Neutrophil (primary cell): ENCODE data around the gene PGK2.
A peak's percentile ranks its signal among the peaks of the same experiment; 100 is the strongest.

Source experiments
- H3K27ac ChIP-seq: fragments of 200-600 bp; sonication (generic); 2 replicates; pipeline ENCODE4 v1.5.1; 2016; ENCODE audit warnings: mild to moderate bottlenecking, moderate library complexity
- H3K27me3 ChIP-seq: fragments of 200-600 bp; sonication (generic); 2 replicates; pipeline ENCODE4 v1.6.0; 2016; ENCODE audit warnings: mild to moderate bottlenecking
- H3K36me3 ChIP-seq: fragments of 200-600 bp; sonication (generic); 2 replicates; pipeline ENCODE4 v1.5.1; 2017
- H3K4me1 ChIP-seq, 2 experiments: fragments of 200-600 bp in 1 of 2; sonication (generic) in 1 of 2; 1 replicate in 1 of 2; 2 replicates in 1 of 2; pipeline versions ENCODE4 v1.5.1 to v1.6.1; 2013 to 2016; ENCODE audit warnings: low read depth in 1 of 2, low read length in 1 of 2, mild to moderate bottlenecking in 1 of 2, moderate library complexity in 1 of 2; ENCODE audit not compliant: control insufficient read depth in 1 of 2, insufficient read depth in 1 of 2
- H3K4me3 ChIP-seq, 2 experiments: fragments of 200-600 bp in 1 of 2; sonication (generic) in 1 of 2; 1 replicate in 1 of 2; 2 replicates in 1 of 2; pipeline ENCODE4 v1.5.1; 2013 to 2016; ENCODE audit warnings: low read depth in 1 of 2, low read length in 1 of 2, mild to moderate bottlenecking in 1 of 2, moderate library complexity in 1 of 2
- H3K9me3 ChIP-seq: fragments of 200-600 bp; sonication (generic); 2 replicates; pipeline ENCODE4 v1.5.1; 2016
- TF ChIP-seq, protein P1 (sequence below): fragments of 200-600 bp; sonication (generic); IDR thresholded peaks from 2 replicates; pipeline ENCODE4 v1.5.1; 2016; ENCODE audit warnings: antibody characterized with exemption

Gene PGK2

GRCh38 chr6:49787176-49787575 lies at the start of gene PGK2:
Gene PGK2, minus strand, starts transcription at chr6:49787285. Its CDS starts 98 bp downstream, at chr6:49787187.
- Histone ChIP-seq H3K27ac (no peak within 1 kb of the TSS), H3K4me1 (peaks cover 31 to 36% of the 10 kb centered on the region in 2 experiments), H3K4me3 (no peak within 1 kb of the TSS), H3K9me3 (no peaks in the 10 kb centered on the region), H3K36me3 (no peaks in the 10 kb centered on the region), H3K27me3 (no peaks in the 10 kb centered on the region)
- TF ChIP-seq, protein P1, sequence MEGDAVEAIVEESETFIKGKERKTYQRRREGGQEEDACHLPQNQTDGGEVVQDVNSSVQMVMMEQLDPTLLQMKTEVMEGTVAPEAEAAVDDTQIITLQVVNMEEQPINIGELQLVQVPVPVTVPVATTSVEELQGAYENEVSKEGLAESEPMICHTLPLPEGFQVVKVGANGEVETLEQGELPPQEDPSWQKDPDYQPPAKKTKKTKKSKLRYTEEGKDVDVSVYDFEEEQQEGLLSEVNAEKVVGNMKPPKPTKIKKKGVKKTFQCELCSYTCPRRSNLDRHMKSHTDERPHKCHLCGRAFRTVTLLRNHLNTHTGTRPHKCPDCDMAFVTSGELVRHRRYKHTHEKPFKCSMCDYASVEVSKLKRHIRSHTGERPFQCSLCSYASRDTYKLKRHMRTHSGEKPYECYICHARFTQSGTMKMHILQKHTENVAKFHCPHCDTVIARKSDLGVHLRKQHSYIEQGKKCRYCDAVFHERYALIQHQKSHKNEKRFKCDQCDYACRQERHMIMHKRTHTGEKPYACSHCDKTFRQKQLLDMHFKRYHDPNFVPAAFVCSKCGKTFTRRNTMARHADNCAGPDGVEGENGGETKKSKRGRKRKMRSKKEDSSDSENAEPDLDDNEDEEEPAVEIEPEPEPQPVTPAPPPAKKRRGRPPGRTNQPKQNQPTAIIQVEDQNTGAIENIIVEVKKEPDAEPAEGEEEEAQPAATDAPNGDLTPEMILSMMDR: no peak

DNA sequence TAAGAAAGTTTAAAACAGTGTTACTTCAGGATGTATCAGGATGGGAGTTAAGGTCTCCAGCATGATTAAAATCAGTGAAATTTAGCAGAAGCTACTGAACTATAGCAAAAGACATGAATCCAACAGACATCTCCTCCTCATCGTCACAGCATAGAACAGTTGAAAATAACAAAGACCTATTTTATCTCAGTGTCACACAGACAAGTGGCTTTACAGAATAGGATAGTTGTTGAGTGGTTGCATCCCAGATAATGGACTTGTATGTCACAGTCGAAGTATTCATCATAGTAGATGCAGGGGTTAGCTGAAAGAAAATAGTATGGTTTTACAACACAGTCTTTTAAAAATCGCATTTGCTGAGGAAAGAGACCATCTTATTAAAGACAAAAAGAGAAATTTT lies 48.1 kb upstream of the PGK2 start:
- Histone ChIP-seq H3K4me1 (peaks cover 0 to 4% of the 10 kb centered on the region in 2 experiments), H3K9me3 (no peaks in the 10 kb centered on the region), H3K27ac (no peak overlapping the region), H3K27me3 (no peaks in the 10 kb centered on the region), H3K36me3 (no peaks in the 10 kb centered on the region), H3K4me3 (no peak overlapping the region)
- TF ChIP-seq, protein P1: no peak

- no peak overlapping the region for H3K4me3 ChIP-seq
- H3K27me3 ChIP-seq: no peaks in the 10 kb centered on the region
- H3K4me1 ChIP-seq: peaks cover 0 to 4% of the 10 kb centered on the region in 2 experiments
- no peaks in the 10 kb centered on the region for H3K36me3 ChIP-seq
- H3K9me3 ChIP-seq: no peaks in the 10 kb centered on the region
- TF ChIP-seq, protein P1: no peak
- no peak overlapping the region for H3K27ac ChIP-seq
These were observed 46.3 kb upstream of the PGK2 start for GRCh38 chr6:49833386-49833785.

- Histone ChIP-seq H3K9me3 (no peaks in the 10 kb centered on the region), H3K27ac (no peak overlapping the region), H3K36me3 (no peaks in the 10 kb centered on the region), H3K27me3 (no peaks in the 10 kb centered on the region), H3K4me3 (peak overlapping the region in 1 of 2 experiments; percentile 9), H3K4me1 (no peaks in the 10 kb centered on the region)
- TF ChIP-seq, protein P1: no peak
These were observed 39.8 kb upstream of the PGK2 start for GRCh38 chr6:49826743-49827406.

GRCh38 chr6:49815166-49815565 lies 28.1 kb upstream of the PGK2 start:
- Histone ChIP-seq H3K4me1 (no peaks in the 10 kb centered on the region), H3K27ac (no peak overlapping the region), H3K4me3 (no peak overlapping the region), H3K27me3 (no peaks in the 10 kb centered on the region), H3K36me3 (no peaks in the 10 kb centered on the region), H3K9me3 (no peaks in the 10 kb centered on the region)
- TF ChIP-seq, protein P1: no peak
